ENCODE data around the gene ADGRF5. TPM values are rescaled to one million over a fixed set of nuclear protein-coding genes. Genes with fewer than 3 reads are reported as not detected.
"Not testable (repeated sequence)": the region's sequence is repeated elsewhere in the genome, so short reads cannot be mapped to it uniquely, and the experiment has no call there.

The ADGRF5 gene
- total RNA-seq, 2 experiments from 2014 or later = not detected

DNA sequence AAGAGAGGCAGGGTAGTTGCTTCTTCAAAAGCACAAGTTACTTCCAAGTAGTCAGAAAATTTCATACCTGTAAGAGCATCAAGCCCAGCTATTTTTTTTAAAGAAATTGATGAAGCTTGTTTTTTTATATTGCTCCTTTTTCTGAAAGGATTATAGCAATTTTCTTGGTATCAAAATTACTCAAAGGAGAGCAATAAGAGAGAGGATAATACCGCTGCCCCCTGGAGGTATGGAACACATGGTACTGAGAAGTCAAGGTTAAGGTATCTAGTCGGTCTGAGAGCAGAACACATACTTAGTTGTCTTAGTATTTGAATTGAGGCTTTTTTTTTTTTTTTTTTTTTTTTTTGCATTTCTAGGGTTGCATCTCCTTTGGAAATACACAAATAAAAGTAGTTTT, 59.4 kb downstream of the ADGRF5 start:
- no peaks in the 10 kb centered on the region for H3K79me2 ChIP-seq (ENCODE audit: insufficient read depth, low read depth, low read length)
- no TSS peak for BruUV-seq (replicated peaks)
- intact Hi-C loops (cut with micrococcal nuclease; ENCODE audit: unreplicated experiment) = loop anchor here (5.0 kb wide), 1 partner anchor 445 kb away; no protein-coding TSS in a partner anchor
- H3K9me2 ChIP-seq (ENCODE audit: insufficient read depth, low read length) = no peaks in the 10 kb centered on the region
- POLR2A ChIA-PET = interaction anchor here (0.7 kb wide), 1 partner anchor 156 kb away, joined by 3 read pairs; no protein-coding TSS in a partner anchor
- DNase-seq (ENCODE audit: low spot score) = no peak
- no peaks in the 10 kb centered on the region for H3K36me3 ChIP-seq (ENCODE audit: insufficient read depth, low read length)
- no peaks in the 10 kb centered on the region for H3K9me3 ChIP-seq (ENCODE audit: low read length)
- H3K4me3 ChIP-seq (ENCODE audit: low read depth, low read length, poor library complexity, severe bottlenecking) = no peak overlapping the region
- TF ChIP-seq EZH2phosphoT487 (IDR thresholded peaks at IDR 0.05; ENCODE audit: borderline replicate concordance, low read depth, low read length) = no peak
- TF ChIP-seq, protein P1, sequence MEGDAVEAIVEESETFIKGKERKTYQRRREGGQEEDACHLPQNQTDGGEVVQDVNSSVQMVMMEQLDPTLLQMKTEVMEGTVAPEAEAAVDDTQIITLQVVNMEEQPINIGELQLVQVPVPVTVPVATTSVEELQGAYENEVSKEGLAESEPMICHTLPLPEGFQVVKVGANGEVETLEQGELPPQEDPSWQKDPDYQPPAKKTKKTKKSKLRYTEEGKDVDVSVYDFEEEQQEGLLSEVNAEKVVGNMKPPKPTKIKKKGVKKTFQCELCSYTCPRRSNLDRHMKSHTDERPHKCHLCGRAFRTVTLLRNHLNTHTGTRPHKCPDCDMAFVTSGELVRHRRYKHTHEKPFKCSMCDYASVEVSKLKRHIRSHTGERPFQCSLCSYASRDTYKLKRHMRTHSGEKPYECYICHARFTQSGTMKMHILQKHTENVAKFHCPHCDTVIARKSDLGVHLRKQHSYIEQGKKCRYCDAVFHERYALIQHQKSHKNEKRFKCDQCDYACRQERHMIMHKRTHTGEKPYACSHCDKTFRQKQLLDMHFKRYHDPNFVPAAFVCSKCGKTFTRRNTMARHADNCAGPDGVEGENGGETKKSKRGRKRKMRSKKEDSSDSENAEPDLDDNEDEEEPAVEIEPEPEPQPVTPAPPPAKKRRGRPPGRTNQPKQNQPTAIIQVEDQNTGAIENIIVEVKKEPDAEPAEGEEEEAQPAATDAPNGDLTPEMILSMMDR (conservative IDR thresholded peaks at IDR 0.05; ENCODE audit: low read length) = 0 out of 2 replicates have a peak, but pooled peaks have one; percentile 28
- CTCF ChIA-PET (ENCODE audit: unreplicated experiment) = no interaction called here
- H3K4me1 ChIP-seq (ENCODE audit: insufficient read depth, low read length, poor library complexity, severe bottlenecking) = no peaks in the 10 kb centered on the region
- H3K4me2 ChIP-seq (ENCODE audit: low read length) = no peak overlapping the region
- no peaks in the 10 kb centered on the region for H4K20me1 ChIP-seq (ENCODE audit: insufficient read depth, low read length)
- no peak overlapping the region for H2AFZ ChIP-seq (ENCODE audit: low read length)
- no peak overlapping the region for H3K27ac ChIP-seq (ENCODE audit: low read depth, low read length, poor library complexity, severe bottlenecking)

DNA sequence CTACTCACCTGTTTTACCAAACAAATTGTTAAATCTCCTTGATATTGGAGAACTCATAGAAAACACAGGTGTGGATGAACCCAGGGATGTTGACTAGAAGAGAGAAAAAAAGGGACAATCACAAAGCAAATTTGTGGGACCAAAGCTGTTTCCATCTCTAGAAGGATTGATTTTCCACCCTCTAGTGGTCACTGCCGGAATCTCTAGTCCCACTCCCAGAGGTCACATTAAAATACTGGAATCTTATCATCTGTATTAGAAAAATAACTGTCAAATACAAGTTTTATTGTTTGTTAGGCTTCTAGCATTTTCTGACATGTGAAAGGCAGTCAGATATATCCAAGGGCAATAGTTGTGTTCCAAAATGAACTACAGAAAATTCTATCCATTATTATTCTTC, 65.8 kb downstream of the ADGRF5 start:
- H3K36me3 ChIP-seq (ENCODE audit: insufficient read depth, low read length); CTCF ChIA-PET (ENCODE audit: unreplicated experiment); H2AFZ ChIP-seq (ENCODE audit: low read length); H3K9me2 ChIP-seq (ENCODE audit: insufficient read depth, low read length); POLR2A ChIA-PET; H3K27ac ChIP-seq (ENCODE audit: low read depth, low read length, poor library complexity, severe bottlenecking); H3K4me1 ChIP-seq (ENCODE audit: insufficient read depth, low read length, poor library complexity, severe bottlenecking); BruUV-seq (replicated peaks); H3K4me3 ChIP-seq (ENCODE audit: low read depth, low read length, poor library complexity, severe bottlenecking); H3K4me2 ChIP-seq (ENCODE audit: low read length); H3K9me3 ChIP-seq (ENCODE audit: low read length); H4K20me1 ChIP-seq (ENCODE audit: insufficient read depth, low read length); H3K79me2 ChIP-seq (ENCODE audit: insufficient read depth, low read depth, low read length): not testable (repeated sequence)
- DNase-seq (ENCODE audit: low spot score) = peak; percentile 36
- TF ChIP-seq, protein P1 (conservative IDR thresholded peaks at IDR 0.05; ENCODE audit: low read length) = peak; percentile 80
- intact Hi-C loops (cut with micrococcal nuclease; ENCODE audit: unreplicated experiment) = loop anchor here (10.0 kb wide), 1 partner anchor 469 kb away; no protein-coding TSS in a partner anchor

GRCh38 chr6:46851576-46851975, 70.2 kb downstream of the ADGRF5 start:
- H3K79me2 ChIP-seq (ENCODE audit: insufficient read depth, low read depth, low read length); H3K4me2 ChIP-seq (ENCODE audit: low read length); H3K4me1 ChIP-seq (ENCODE audit: insufficient read depth, low read length, poor library complexity, severe bottlenecking); H3K9me2 ChIP-seq (ENCODE audit: insufficient read depth, low read length); BruUV-seq (replicated peaks); H2AFZ ChIP-seq (ENCODE audit: low read length); CTCF ChIA-PET (ENCODE audit: unreplicated experiment); DNase-seq (ENCODE audit: low spot score); H3K9me3 ChIP-seq (ENCODE audit: low read length); H4K20me1 ChIP-seq (ENCODE audit: insufficient read depth, low read length); H3K27ac ChIP-seq (ENCODE audit: low read depth, low read length, poor library complexity, severe bottlenecking); POLR2A ChIA-PET; H3K36me3 ChIP-seq (ENCODE audit: insufficient read depth, low read length); H3K4me3 ChIP-seq (ENCODE audit: low read depth, low read length, poor library complexity, severe bottlenecking): not testable (repeated sequence)
- intact Hi-C loops (cut with micrococcal nuclease; ENCODE audit: unreplicated experiment) = loop anchor here (10.0 kb wide), 1 partner anchor 473 kb away; no protein-coding TSS in a partner anchor
